Measurements from ENCODE around the gene ICAM4. TPM values are rescaled to one million over a fixed set of nuclear protein-coding genes. Genes with fewer than 3 reads are reported as not detected.

Gene ICAM4
- total and polyA plus RNA-seq, 2 of the 13 experiments (the other 11 are each of a cell fraction or from before 2014, with no cell fraction given): 2.9 to 4.0 TPM

GRCh38 chr19:10295305-10295846 is 8.6 kb downstream of the ICAM4 start (continued):
- no peak for TF ChIP-seq ZBTB4 (CRISPR knock-in tag; IDR thresholded peaks at IDR 0.05; ENCODE audit: borderline replicate concordance)
- peak; percentile 83 for TF ChIP-seq HDAC1 (CRISPR knock-in tag; IDR thresholded peaks at IDR 0.05)
- TF ChIP-seq DR1 (CRISPR knock-in tag; IDR thresholded peaks at IDR 0.05): no peak
- no peak for TF ChIP-seq KLF16 (CRISPR knock-in tag; IDR thresholded peaks at IDR 0.05)
- TF ChIP-seq E2F1 (CRISPR knock-in tag; IDR thresholded peaks at IDR 0.05): no peak
- TF ChIP-seq RELA (CRISPR knock-in tag; IDR thresholded peaks at IDR 0.05): no peak
- 0 out of 2 replicates have a peak, but pooled peaks have one; percentile 36 for TF ChIP-seq YEATS4 (CRISPR knock-in tag; IDR thresholded peaks at IDR 0.05; ENCODE audit: borderline replicate concordance)
- TF ChIP-seq NR2F6 (IDR thresholded peaks at IDR 0.05): no peak
- TF ChIP-seq NR2F6 (CRISPR knock-in tag; IDR thresholded peaks at IDR 0.05): peak; percentile 35; the same call in 1 of the 2 replicates
- TF ChIP-seq ATF4 (CRISPR knock-in tag; IDR thresholded peaks at IDR 0.05): no peak
- TF ChIP-seq ZNF224 (CRISPR knock-in tag; IDR thresholded peaks at IDR 0.05): no peak
- peak; percentile 64 for TF ChIP-seq SAP130 (CRISPR knock-in tag; IDR thresholded peaks at IDR 0.05; ENCODE audit: low read depth)
- 0 out of 2 replicates have a peak, but pooled peaks have one; percentile 24 for TF ChIP-seq ZGPAT (CRISPR knock-in tag; IDR thresholded peaks at IDR 0.05)
- TF ChIP-seq REST (IDR thresholded peaks at IDR 0.05; ENCODE audit: borderline replicate concordance in 1 of 2, low read depth in 1 of 2, low read length in 2 of 2): no peak
- no peak for TF ChIP-seq RBM22 (optimal IDR thresholded peaks at IDR 0.05; ENCODE audit: low read length)
- no peak for TF ChIP-seq ZNF101 (CRISPR knock-in tag; IDR thresholded peaks at IDR 0.05; ENCODE audit: borderline replicate concordance, low read depth)
